Measurements from ENCODE around the gene CDX4.

CDX4 gene

DNA sequence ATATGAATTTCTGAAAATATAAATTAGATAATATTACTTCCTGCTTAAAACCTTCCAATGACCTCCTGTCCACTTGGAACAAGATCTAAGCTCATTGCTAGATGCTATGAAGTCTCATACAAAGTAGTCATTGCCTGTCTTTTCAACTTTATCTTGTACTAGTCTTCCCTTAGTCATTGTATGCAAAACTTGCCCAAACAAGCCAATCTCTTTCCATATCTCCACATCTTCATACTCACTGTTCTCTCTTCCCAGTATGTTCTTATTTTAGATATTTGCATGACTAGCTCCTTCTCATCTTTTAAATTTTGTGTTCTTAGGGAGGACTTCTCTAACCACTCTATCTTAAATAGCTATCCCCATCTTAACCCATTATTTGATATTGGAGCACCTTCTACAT is 33.9 kb upstream of the CDX4 start:
- no peak for TF ChIP-seq YY1 (IDR thresholded peaks at IDR 0.05; ENCODE audit: low read depth)
- TF ChIP-seq FOXM1 (IDR thresholded peaks at IDR 0.05; ENCODE audit: borderline replicate concordance, low read depth) = no peak
- no peak for TF ChIP-seq TEAD4 (IDR thresholded peaks at IDR 0.05)
- no peak for TF ChIP-seq ZBTB7A (IDR thresholded peaks at IDR 0.05; ENCODE audit: low read depth)
- TF ChIP-seq EP300 (IDR thresholded peaks at IDR 0.05; ENCODE audit: borderline replicate concordance) = no peak
- TF ChIP-seq, protein P1, sequence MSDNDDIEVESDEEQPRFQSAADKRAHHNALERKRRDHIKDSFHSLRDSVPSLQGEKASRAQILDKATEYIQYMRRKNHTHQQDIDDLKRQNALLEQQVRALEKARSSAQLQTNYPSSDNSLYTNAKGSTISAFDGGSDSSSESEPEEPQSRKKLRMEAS (IDR thresholded peaks at IDR 0.05) = no peak
- no peak for TF ChIP-seq CEBPB (IDR thresholded peaks at IDR 0.05)

DNA sequence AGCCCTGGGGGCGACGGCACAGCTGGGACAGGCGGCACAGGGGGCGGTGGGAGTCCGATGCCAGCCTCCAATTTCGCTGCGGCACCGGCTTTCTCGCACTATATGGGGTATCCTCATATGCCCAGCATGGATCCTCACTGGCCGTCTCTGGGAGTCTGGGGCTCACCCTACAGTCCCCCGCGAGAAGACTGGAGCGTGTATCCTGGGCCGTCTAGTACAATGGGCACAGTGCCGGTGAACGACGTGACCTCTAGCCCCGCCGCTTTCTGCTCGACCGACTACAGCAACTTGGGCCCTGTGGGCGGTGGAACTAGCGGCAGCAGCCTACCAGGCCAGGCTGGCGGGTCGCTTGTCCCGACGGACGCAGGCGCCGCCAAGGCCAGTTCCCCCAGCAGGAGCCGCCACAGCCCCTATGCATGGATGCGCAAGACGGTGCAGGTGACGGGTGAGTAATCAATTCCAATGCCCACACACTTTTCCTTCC is 500 bp downstream of the CDX4 start:
- TF ChIP-seq YY1 (IDR thresholded peaks at IDR 0.05; ENCODE audit: low read depth) (no peak), CREB1 (IDR thresholded peaks at IDR 0.05; ENCODE audit: low read depth) (no peak), RAD21 (IDR thresholded peaks at IDR 0.05; ENCODE audit: low read depth) (no peak), FOXM1 (IDR thresholded peaks at IDR 0.05; ENCODE audit: borderline replicate concordance, low read depth) (no peak), ZBTB7A (IDR thresholded peaks at IDR 0.05; ENCODE audit: low read depth) (no peak), EP300 (IDR thresholded peaks at IDR 0.05; ENCODE audit: borderline replicate concordance) (no peak), NFIC (IDR thresholded peaks at IDR 0.05) (no peak), TAF1 (IDR thresholded peaks at IDR 0.05; ENCODE audit: low read depth) (no peak), EGR1 (IDR thresholded peaks at IDR 0.05) (no peak), TEAD4 (IDR thresholded peaks at IDR 0.05) (no peak)
- TF ChIP-seq, protein P2, sequence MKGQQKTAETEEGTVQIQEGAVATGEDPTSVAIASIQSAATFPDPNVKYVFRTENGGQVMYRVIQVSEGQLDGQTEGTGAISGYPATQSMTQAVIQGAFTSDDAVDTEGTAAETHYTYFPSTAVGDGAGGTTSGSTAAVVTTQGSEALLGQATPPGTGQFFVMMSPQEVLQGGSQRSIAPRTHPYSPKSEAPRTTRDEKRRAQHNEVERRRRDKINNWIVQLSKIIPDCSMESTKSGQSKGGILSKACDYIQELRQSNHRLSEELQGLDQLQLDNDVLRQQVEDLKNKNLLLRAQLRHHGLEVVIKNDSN (IDR thresholded peaks at IDR 0.05) = no peak
- TF ChIP-seq, protein P3, sequence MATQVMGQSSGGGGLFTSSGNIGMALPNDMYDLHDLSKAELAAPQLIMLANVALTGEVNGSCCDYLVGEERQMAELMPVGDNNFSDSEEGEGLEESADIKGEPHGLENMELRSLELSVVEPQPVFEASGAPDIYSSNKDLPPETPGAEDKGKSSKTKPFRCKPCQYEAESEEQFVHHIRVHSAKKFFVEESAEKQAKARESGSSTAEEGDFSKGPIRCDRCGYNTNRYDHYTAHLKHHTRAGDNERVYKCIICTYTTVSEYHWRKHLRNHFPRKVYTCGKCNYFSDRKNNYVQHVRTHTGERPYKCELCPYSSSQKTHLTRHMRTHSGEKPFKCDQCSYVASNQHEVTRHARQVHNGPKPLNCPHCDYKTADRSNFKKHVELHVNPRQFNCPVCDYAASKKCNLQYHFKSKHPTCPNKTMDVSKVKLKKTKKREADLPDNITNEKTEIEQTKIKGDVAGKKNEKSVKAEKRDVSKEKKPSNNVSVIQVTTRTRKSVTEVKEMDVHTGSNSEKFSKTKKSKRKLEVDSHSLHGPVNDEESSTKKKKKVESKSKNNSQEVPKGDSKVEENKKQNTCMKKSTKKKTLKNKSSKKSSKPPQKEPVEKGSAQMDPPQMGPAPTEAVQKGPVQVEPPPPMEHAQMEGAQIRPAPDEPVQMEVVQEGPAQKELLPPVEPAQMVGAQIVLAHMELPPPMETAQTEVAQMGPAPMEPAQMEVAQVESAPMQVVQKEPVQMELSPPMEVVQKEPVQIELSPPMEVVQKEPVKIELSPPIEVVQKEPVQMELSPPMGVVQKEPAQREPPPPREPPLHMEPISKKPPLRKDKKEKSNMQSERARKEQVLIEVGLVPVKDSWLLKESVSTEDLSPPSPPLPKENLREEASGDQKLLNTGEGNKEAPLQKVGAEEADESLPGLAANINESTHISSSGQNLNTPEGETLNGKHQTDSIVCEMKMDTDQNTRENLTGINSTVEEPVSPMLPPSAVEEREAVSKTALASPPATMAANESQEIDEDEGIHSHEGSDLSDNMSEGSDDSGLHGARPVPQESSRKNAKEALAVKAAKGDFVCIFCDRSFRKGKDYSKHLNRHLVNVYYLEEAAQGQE (IDR thresholded peaks at IDR 0.05; ENCODE audit: low read depth) = no peak
- TF ChIP-seq, protein P1 (IDR thresholded peaks at IDR 0.05) = no peak

DNA sequence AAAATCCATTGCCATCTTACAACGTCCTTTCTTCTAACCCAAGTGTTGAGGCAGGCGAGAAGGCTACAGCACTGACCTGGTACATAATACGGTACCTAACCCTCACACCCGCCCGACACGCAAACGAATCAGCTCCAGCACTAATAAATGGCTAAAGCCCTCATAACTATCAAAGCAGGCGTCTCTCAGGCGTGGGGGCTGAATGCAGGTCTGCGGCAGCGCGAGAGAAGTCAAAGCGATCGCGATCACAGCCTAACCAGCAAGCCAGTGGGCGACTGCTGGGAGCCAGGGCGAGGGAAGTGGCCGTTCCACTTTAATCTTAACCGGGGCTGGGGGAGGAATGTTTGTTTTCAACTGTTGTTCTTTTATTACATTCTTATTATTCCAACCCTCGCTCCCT is 1.5 kb downstream of the CDX4 start:
- TF ChIP-seq TAF1 (IDR thresholded peaks at IDR 0.05; ENCODE audit: low read depth) = no peak
- TF ChIP-seq, protein P2 (IDR thresholded peaks at IDR 0.05) = no peak

DNA sequence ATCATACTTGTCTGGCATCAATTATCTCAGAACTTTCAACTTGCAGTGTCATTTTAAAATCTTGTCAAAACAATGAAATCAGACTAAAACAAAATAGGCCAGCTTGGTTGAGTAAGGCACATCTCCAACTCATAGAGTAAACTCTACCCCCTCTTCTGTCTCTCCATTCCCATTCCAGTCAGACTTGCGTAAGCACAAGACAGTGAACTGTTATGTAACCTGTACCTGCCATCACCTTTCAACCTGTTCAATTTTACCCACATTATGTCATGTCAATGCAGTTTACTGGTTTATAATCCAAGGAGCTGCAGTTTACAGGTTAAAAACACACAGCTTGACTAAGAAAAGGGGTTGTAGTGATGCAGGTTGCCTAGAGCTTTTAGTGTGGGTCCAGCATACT is 8.3 kb downstream of the CDX4 start:
- TF ChIP-seq YY1 (IDR thresholded peaks at IDR 0.05; ENCODE audit: low read depth) = no peak
- TF ChIP-seq EGR1 (IDR thresholded peaks at IDR 0.05) = no peak
- TF ChIP-seq TAF1 (IDR thresholded peaks at IDR 0.05; ENCODE audit: low read depth) = no peak
- no peak for TF ChIP-seq CREB1 (IDR thresholded peaks at IDR 0.05; ENCODE audit: low read depth)
- TF ChIP-seq FOXM1 (IDR thresholded peaks at IDR 0.05; ENCODE audit: borderline replicate concordance, low read depth) = no peak
- no peak for TF ChIP-seq NFIC (IDR thresholded peaks at IDR 0.05)
- TF ChIP-seq CEBPB (IDR thresholded peaks at IDR 0.05) = no peak
- TF ChIP-seq, protein P3 (IDR thresholded peaks at IDR 0.05; ENCODE audit: low read depth) = no peak
- TF ChIP-seq TCF12 (IDR thresholded peaks at IDR 0.05; ENCODE audit: low read depth) = no peak

DNA sequence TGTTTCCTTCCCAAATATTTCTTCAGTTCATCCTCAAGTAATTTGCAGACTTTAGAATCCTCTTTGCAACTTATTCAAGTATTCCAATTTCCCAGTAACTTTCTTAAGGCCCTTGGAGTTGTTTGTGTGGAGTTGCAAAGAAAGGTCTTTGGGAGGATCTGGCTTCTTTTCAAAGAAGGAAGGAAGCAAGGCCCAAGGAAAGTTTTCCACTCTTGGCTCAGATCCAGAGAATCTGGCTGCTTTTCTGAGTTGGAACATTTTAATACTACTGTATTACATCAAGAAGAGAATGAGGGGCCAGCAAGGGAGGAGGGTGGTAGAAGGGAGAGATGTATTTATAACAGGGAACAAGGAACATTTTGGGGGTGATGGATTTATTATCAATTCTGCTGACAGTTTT is 10.5 kb downstream of the CDX4 start:
- TF ChIP-seq CREB1 (IDR thresholded peaks at IDR 0.05; ENCODE audit: low read depth) = no peak
- TF ChIP-seq EGR1 (IDR thresholded peaks at IDR 0.05) = no peak
- TF ChIP-seq NFIC (IDR thresholded peaks at IDR 0.05) = no peak
- no peak for TF ChIP-seq ZBTB7A (IDR thresholded peaks at IDR 0.05; ENCODE audit: low read depth)
- no peak for TF ChIP-seq TCF12 (IDR thresholded peaks at IDR 0.05; ENCODE audit: low read depth)
- no peak for TF ChIP-seq CEBPB (IDR thresholded peaks at IDR 0.05)
- TF ChIP-seq, protein P3 (IDR thresholded peaks at IDR 0.05; ENCODE audit: low read depth) = no peak
- TF ChIP-seq, protein P2 (IDR thresholded peaks at IDR 0.05) = no peak
- TF ChIP-seq FOXM1 (IDR thresholded peaks at IDR 0.05; ENCODE audit: borderline replicate concordance, low read depth) = no peak
- TF ChIP-seq EP300 (IDR thresholded peaks at IDR 0.05; ENCODE audit: borderline replicate concordance) = no peak
- TF ChIP-seq, protein P1 (IDR thresholded peaks at IDR 0.05) = no peak
- TF ChIP-seq RAD21 (IDR thresholded peaks at IDR 0.05; ENCODE audit: low read depth) = no peak
- TF ChIP-seq YY1 (IDR thresholded peaks at IDR 0.05; ENCODE audit: low read depth) = no peak
